Measurements from ENCODE around the gene CDC34. TPM values are rescaled to one million over a fixed set of nuclear protein-coding genes. Genes with fewer than 3 reads are reported as not detected.

CDC34 gene
- total RNA-seq, 4 donors from 2014 or later = 25.8 to 81.2 (median 42.4) TPM

GRCh38 chr19:488505-489417 is 42.8 kb upstream of the CDC34 start:
- TF ChIP-seq, protein P1, sequence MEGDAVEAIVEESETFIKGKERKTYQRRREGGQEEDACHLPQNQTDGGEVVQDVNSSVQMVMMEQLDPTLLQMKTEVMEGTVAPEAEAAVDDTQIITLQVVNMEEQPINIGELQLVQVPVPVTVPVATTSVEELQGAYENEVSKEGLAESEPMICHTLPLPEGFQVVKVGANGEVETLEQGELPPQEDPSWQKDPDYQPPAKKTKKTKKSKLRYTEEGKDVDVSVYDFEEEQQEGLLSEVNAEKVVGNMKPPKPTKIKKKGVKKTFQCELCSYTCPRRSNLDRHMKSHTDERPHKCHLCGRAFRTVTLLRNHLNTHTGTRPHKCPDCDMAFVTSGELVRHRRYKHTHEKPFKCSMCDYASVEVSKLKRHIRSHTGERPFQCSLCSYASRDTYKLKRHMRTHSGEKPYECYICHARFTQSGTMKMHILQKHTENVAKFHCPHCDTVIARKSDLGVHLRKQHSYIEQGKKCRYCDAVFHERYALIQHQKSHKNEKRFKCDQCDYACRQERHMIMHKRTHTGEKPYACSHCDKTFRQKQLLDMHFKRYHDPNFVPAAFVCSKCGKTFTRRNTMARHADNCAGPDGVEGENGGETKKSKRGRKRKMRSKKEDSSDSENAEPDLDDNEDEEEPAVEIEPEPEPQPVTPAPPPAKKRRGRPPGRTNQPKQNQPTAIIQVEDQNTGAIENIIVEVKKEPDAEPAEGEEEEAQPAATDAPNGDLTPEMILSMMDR (IDR thresholded peaks at IDR 0.05; ENCODE audit: low read depth) = no peak

GRCh38 chr19:489418-490196 is 42.0 kb upstream of the CDC34 start:
- TF ChIP-seq, protein P1 (IDR thresholded peaks at IDR 0.05; ENCODE audit: low read depth) = no peak

- TF ChIP-seq, protein P1 (IDR thresholded peaks at IDR 0.05; ENCODE audit: low read depth) = no peak
These were observed 40.3 kb upstream of the CDC34 start for GRCh38 chr19:491146-491741.

- TF ChIP-seq, protein P1 (IDR thresholded peaks at IDR 0.05; ENCODE audit: low read depth) = no peak
These were observed 39.4 kb upstream of the CDC34 start for GRCh38 chr19:492091-492531.

DNA sequence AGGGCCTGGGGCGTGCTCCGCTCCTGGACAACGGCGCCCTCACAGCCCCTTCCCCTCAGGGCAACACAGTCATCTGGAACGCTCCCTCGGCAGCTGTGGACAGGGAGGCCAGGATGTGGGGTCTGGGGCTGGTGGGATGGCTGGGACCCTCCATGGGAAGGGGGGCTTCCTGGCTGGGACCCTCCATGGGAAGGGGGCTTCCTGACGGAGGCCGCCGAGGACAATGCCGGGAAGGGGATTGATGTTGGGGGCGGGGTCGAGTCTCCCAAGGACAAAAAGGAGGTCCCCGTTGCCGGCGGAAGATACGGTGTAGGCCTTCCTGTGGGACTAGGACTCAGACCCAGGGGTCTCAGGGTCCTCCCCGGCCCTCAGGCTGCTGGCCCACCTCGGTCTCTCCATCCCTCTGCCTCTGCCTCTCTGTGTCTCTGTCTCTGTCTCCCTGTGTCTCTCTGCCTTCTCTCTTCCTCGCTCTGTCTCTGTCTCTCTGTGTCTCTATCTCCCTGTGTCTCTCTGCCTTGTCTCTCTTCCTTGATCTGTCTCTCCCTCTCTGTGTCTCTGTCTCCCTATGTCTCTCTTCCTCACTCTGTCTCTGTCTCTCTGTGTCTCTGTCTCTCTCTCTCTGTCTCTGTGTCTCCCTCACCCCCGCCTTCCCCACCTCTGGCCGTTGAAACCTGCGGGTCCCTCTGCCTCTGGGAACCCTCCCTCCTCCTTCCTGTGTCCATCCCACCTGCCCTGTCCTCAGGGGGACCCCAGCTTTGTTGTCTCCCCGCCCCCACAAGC is 38.0 kb upstream of the CDC34 start:
- TF ChIP-seq, protein P1 (IDR thresholded peaks at IDR 0.05; ENCODE audit: low read depth) = no peak

- TF ChIP-seq, protein P1 (IDR thresholded peaks at IDR 0.05; ENCODE audit: low read depth) = no peak
These were observed 37.1 kb upstream of the CDC34 start for GRCh38 chr19:494171-495080.
